Kidney epithelial cell (primary cell): Measurements from ENCODE around the gene TLX2. TPM values are rescaled to one million over a fixed set of nuclear protein-coding genes. Genes with fewer than 3 reads are reported as not detected.
"Not testable (repeated sequence)": the region's sequence is repeated elsewhere in the genome, so short reads cannot be mapped to it uniquely, and the experiment has no call there.

Experiments
- DNase-seq: peaks from one replicate; pipeline ENCODE4 v3.0.0-alpha.2; 2010; ENCODE audit warnings: low read depth
- H3K27me3 ChIP-seq: 2 replicates; pipeline ENCODE4 v1.6.0; 2011; ENCODE audit warnings: low read length; ENCODE audit not compliant: control insufficient read depth, insufficient read depth
- H3K36me3 ChIP-seq: 2 replicates; pipeline ENCODE4 v1.5.1; 2011; ENCODE audit warnings: low read length; ENCODE audit not compliant: control insufficient read depth, insufficient read depth
- H3K4me3 ChIP-seq: 2 replicates; pipeline ENCODE4 v1.5.1; 2011; ENCODE audit warnings: low read depth, mild to moderate bottlenecking, control low read depth, low read length
- CTCF ChIP-seq: IDR thresholded peaks from 2 replicates; pipeline ENCODE4 v1.5.1; 2011; ENCODE audit warnings: mild to moderate bottlenecking, moderate library complexity, low read length, control low read depth, inconsistent platforms; ENCODE audit not compliant: insufficient read depth, poor library complexity, severe bottlenecking
- total RNA-seq: library from RNA; depleted of rRNA; stranded (reverse); fragments of >200 nt; gene quantifications from 2 replicates; pipeline ENCODE4 v1.2.3, GENCODE V29; 2015

TLX2 gene
- 0.27 TPM in 1 of 2 replicates, not detected in the other for total RNA-seq

- no peak for TF ChIP-seq CTCF
- DNase-seq: no peak
- Histone ChIP-seq H3K4me3 (no peak within 1 kb of the TSS), H3K36me3 (no peaks in the 10 kb centered on the region), H3K27me3 (peaks cover 73% of the 10 kb centered on the region)
Measured at GRCh38 chr2:74514368-74515270, at the start of gene TLX2. Gene TLX2 (plus strand): TSS chr2:74514450. CDS start chr2:74514807, 357 bp downstream.

- DNase-seq, H3K4me3 ChIP-seq, H3K36me3 ChIP-seq, H3K27me3 ChIP-seq: not testable (repeated sequence)
Measured at GRCh38 chr2:74470742-74471141, 43.5 kb upstream of the TLX2 start.

- no peak for TF ChIP-seq CTCF
- H3K4me3 ChIP-seq: peak overlapping the region; percentile 76
Measured at GRCh38 chr2:74471332-74472065, 42.8 kb upstream of the TLX2 start.

DNA sequence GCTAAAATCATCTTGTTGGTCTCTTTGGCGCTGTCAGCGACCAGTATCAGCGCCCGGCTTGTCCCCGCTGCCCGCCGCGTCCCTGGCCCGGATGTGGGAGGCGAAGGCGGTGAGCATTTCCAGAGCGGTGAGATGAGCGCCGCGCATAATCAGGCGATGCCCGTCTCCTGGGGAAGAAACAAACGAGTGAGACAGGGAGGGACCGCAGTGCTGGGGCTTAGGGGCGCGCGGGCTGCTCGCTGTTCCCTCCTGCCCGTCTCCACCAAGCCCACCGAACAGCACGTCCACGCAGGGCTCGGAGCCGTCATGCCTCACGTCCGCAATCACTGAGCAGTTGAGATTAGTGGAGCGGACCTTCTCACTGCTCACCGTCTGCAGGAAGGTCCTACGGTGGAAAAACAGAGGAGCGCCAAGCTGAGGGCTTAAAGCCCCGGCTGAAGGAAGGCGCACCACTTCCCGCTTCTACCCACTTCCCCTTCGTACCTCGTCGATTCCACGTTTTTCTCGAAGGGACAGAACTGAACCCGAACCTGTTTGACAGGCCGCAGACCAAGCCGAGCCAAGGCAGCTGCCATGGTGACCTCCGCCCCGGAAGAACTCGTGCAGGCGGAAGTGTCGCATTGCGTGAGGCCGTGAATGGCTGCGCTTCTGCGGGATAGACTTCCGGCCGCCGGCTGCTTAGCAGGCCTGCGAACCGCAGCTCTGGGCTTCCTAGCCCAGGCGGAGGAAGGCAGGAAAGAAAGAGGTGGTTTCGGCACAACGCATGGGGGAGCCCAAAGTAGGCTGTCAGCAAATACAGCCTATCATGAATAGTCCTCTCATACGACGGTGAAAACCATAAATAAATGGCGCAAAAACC, 41.9 kb upstream of the TLX2 start, which contains the start of gene MRPL53:
MRPL53 (minus strand) TSS at position 595 of the 859 bp plus-strand sequence; CDS start at position 575, 20 bp downstream.
- Histone ChIP-seq H3K36me3 (peaks cover 1% of the 10 kb centered on the region), H3K27me3 (no peaks in the 10 kb centered on the region), H3K4me3 (peak within 1 kb of the TSS; percentile 76)
- no peak for TF ChIP-seq CTCF
- peak; percentile 56 for DNase-seq

More at GRCh38 chr2:74471332-74472065, 42.8 kb upstream of the TLX2 start:
- Histone ChIP-seq H3K27me3 (no peaks in the 10 kb centered on the region), H3K36me3 (peaks cover 1% of the 10 kb centered on the region)
- no peak for DNase-seq

- Histone ChIP-seq H3K27me3 (no peaks in the 10 kb centered on the region), H3K4me3 (peak overlapping the region; percentile 76), H3K36me3 (peaks cover 1% of the 10 kb centered on the region)
- TF ChIP-seq CTCF: no peak
- DNase-seq: no peak
Measured at GRCh38 chr2:74472945-74473258, 41.3 kb upstream of the TLX2 start.
